C4-2B (cell line): ENCODE results near the gene RP9.

Experiments used
- ZFX ChIP-seq: fragments of 450-650 bp; IDR thresholded peaks from 2 replicates; pipeline ENCODE4 v1.6.1; 2017
- TF ChIP-seq, protein P1 (sequence below): fragments of 450-650 bp; conservative IDR thresholded peaks from 2 replicates; pipeline ENCODE4 v1.5.1; 2017; ENCODE audit warnings: mild to moderate bottlenecking

DNA sequence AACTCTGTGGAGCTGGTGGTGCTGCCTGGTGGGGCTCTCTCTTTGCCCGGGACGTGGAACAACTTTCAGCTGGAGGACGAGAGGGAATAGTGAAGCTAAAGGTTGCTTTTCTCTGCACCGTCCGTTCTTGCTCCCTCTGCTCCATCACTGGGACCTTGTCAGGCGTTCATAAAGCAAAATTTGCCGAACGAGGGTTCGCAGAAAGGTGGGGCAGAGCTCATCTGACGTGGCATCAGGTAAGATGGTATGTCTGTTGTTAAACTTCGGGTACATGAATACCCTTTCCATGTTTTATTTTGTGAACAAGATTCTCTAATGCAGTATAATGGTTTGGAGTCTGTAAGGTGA lies 20.6 kb upstream of the RP9 start:
- TF ChIP-seq, protein P1, sequence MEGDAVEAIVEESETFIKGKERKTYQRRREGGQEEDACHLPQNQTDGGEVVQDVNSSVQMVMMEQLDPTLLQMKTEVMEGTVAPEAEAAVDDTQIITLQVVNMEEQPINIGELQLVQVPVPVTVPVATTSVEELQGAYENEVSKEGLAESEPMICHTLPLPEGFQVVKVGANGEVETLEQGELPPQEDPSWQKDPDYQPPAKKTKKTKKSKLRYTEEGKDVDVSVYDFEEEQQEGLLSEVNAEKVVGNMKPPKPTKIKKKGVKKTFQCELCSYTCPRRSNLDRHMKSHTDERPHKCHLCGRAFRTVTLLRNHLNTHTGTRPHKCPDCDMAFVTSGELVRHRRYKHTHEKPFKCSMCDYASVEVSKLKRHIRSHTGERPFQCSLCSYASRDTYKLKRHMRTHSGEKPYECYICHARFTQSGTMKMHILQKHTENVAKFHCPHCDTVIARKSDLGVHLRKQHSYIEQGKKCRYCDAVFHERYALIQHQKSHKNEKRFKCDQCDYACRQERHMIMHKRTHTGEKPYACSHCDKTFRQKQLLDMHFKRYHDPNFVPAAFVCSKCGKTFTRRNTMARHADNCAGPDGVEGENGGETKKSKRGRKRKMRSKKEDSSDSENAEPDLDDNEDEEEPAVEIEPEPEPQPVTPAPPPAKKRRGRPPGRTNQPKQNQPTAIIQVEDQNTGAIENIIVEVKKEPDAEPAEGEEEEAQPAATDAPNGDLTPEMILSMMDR, result no peak
- no peak for TF ChIP-seq ZFX
